DND-41 (cell line): ENCODE results near the gene TTLL11.

Source experiments
- ATAC-seq: fragments of 200-7000 bp; cut with Tn5 transposase; 3 replicates; pipeline ENCODE4 v1.9.1; 2021; ENCODE audit warnings: low read depth; ENCODE audit not compliant: insufficient read depth
- DNase-seq: peaks from one replicate; pipeline ENCODE4 v3.0.0-alpha.2; 2020
- H2AFZ ChIP-seq: 2 replicates; pipeline ENCODE4 v1.6.0; 2012; ENCODE audit warnings: low read depth, low read length
- H3K27ac ChIP-seq: 2 replicates; pipeline ENCODE4 v1.5.1; 2012; ENCODE audit warnings: low read length, inconsistent platforms
- H3K27me3 ChIP-seq: fragments of 200-600 bp; sonication (generic); 2 replicates; pipeline ENCODE4 v1.6.0; 2012; ENCODE audit warnings: low read length, mild to moderate bottlenecking, inconsistent platforms; ENCODE audit not compliant: insufficient read depth, poor library complexity
- H3K36me3 ChIP-seq: 2 replicates; pipeline ENCODE4 v1.5.1; 2012; ENCODE audit warnings: low read length, inconsistent platforms; ENCODE audit not compliant: insufficient read depth
- H3K4me1 ChIP-seq: 2 replicates; pipeline ENCODE4 v1.5.1; 2012; ENCODE audit warnings: mild to moderate bottlenecking, low read length; ENCODE audit not compliant: insufficient read depth
- H3K4me2 ChIP-seq: 2 replicates; pipeline ENCODE4 v1.6.0; 2012; ENCODE audit warnings: mild to moderate bottlenecking, moderate library complexity, low read length, inconsistent platforms; ENCODE audit not compliant: insufficient read depth
- H3K4me3 ChIP-seq, 2 experiments: fragments of 200-600 bp in 1 of 2; shearing (Covaris generic) in 1 of 2; 2 replicates each; pipeline ENCODE4 v1.5.1; 2012 to 2016; ENCODE audit warnings: inconsistent platforms in 2 of 2, low read length in 2 of 2, mild to moderate bottlenecking in 2 of 2, low read depth in 1 of 2, moderate library complexity in 1 of 2
- H3K79me2 ChIP-seq: 2 replicates; pipeline ENCODE4 v1.6.0; 2012; ENCODE audit warnings: low read length, inconsistent platforms; ENCODE audit not compliant: insufficient read depth
- H3K9ac ChIP-seq: 2 replicates; pipeline ENCODE4 v1.6.0; 2012; ENCODE audit warnings: low read depth, mild to moderate bottlenecking, inconsistent platforms, low read length, moderate library complexity
- H3K9me3 ChIP-seq: 2 replicates; pipeline ENCODE4 v1.5.1; 2012; ENCODE audit warnings: low read length, moderate library complexity, mild to moderate bottlenecking, inconsistent platforms; ENCODE audit not compliant: insufficient read depth, severe bottlenecking
- H4K20me1 ChIP-seq: 2 replicates; pipeline ENCODE4 v1.6.0; 2012; ENCODE audit warnings: low read length; ENCODE audit not compliant: insufficient read depth
- EZH2 ChIP-seq: IDR thresholded peaks from 3 replicates; pipeline ENCODE4 v1.6.1; 2012; ENCODE audit warnings: borderline replicate concordance, low read depth, mild to moderate bottlenecking, moderate library complexity, low read length, inconsistent platforms; ENCODE audit not compliant: severe bottlenecking
- TF ChIP-seq, protein P1 (sequence below): IDR thresholded peaks from 2 replicates; pipeline ENCODE4 v1.5.1; 2012; ENCODE audit warnings: borderline replicate concordance, low read length, moderate library complexity, mild to moderate bottlenecking; ENCODE audit not compliant: poor library complexity, severe bottlenecking; ENCODE audit errors: extremely low read depth

The TTLL11 gene

DNA sequence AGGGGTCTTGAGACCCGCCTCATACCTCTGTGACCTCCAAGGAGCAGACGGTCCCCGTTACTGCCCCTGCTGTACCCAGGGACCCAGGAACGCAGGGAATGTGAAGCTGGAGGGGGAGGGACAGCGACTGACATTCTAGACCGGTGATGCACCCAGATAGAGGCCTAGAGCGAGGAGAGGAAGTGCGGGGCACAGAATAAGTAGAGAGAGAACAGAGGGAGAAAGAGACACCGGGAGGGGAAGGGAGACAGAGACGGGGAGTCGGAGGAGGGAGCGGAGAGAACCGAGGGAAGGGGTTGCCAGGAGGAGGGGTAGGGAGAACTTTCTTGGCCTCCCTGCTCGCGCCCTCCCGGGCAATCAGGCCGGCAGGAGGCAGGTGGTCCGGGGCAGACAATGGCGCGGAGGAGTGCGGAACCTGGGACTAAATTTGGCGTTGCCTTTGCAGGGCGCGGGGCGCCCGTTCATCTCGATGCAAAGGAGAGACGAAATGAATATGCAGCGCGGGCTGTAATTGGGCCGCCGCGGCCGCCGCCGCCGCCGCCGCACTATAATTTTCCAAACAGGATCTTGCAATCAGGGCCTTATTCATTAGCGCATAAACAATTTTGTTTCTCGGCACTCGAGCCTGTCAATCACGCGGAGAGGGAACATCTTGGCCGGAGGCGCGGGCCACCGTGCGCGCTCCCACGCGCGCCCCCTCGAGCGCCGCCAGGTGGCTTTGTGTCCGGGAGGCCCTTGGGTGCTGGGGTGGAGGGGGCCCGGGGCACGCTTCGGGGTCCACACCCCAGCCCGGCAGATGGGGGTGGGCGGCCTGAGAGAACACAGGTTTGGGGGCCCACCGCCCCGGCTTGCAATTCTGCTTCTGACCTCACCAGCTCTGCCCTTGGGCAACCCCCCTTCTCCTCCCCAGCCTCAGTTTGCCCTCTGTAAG lies 33.5 kb upstream of the TTLL11 start:
- Histone ChIP-seq H4K20me1 (no peaks in the 10 kb centered on the region; the same call in none of the 2 replicates), H2AFZ (no peak overlapping the region), H3K36me3 (no peaks in the 10 kb centered on the region), H3K9ac (no peak overlapping the region), H3K27me3 (no peaks in the 10 kb centered on the region), H3K4me2 (no peak overlapping the region), H3K27ac (no peak overlapping the region), H3K79me2 (no peaks in the 10 kb centered on the region), H3K4me1 (no peaks in the 10 kb centered on the region), H3K9me3 (no peaks in the 10 kb centered on the region), H3K4me3 (no peak overlapping the region)
- DNase-seq (no peak), ATAC-seq (no peak)
- TF ChIP-seq, protein P1, sequence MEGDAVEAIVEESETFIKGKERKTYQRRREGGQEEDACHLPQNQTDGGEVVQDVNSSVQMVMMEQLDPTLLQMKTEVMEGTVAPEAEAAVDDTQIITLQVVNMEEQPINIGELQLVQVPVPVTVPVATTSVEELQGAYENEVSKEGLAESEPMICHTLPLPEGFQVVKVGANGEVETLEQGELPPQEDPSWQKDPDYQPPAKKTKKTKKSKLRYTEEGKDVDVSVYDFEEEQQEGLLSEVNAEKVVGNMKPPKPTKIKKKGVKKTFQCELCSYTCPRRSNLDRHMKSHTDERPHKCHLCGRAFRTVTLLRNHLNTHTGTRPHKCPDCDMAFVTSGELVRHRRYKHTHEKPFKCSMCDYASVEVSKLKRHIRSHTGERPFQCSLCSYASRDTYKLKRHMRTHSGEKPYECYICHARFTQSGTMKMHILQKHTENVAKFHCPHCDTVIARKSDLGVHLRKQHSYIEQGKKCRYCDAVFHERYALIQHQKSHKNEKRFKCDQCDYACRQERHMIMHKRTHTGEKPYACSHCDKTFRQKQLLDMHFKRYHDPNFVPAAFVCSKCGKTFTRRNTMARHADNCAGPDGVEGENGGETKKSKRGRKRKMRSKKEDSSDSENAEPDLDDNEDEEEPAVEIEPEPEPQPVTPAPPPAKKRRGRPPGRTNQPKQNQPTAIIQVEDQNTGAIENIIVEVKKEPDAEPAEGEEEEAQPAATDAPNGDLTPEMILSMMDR = no peak
- TF ChIP-seq EZH2 = no peak

DNA sequence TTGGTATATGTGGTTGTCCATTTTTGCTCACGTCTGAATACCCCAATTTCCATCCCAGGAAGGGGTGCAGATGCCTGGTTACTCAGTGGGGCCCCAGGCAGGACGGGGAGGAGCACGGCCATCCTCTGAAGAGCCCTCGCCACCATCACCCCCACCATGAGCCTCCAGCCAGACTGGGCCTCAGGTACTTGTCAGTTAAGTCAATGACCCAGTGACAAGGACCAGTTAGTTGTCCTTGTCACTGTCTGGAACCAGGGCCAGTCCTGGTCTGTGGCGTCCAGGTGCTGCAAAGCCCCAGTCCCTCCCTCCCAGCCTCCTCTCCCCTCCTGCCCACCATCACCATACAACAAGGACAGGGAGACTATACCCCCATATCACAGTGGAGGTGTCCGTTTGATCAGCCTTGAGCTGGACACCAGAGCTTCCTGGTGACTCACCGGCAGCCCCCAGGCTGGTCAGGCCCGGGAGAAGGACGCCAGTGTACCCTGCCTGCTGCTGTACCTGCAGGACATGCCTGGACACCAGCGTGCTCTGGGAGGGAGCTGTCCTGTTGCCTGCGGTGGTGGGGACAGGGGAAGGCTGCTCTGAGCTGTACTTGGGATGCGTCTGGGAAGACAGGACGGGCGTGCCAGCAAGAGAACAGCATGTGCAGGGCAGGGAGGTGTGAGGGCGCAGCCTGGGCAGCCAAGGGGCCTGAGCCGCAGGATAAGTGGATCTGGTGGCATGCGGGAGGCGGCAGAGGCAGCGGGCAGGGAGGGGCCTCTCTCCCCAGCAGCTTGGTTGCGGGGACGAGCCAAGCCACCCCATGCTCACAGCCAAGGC lies 32.6 kb upstream of the TTLL11 start:
- DNase-seq (no peak), ATAC-seq (no peak)
- no peak overlapping the region for H3K9ac ChIP-seq
- H3K36me3 ChIP-seq = no peaks in the 10 kb centered on the region
- H3K4me3 ChIP-seq = no peak overlapping the region
- no peaks in the 10 kb centered on the region for H3K9me3 ChIP-seq
- no peak overlapping the region for H3K27ac ChIP-seq
- no peaks in the 10 kb centered on the region for H3K79me2 ChIP-seq
- no peak for TF ChIP-seq EZH2
- TF ChIP-seq, protein P1 = no peak
- no peak overlapping the region for H2AFZ ChIP-seq
- no peak overlapping the region for H3K4me2 ChIP-seq
- no peaks in the 10 kb centered on the region for H3K4me1 ChIP-seq
- no peaks in the 10 kb centered on the region for H3K27me3 ChIP-seq
- no peaks in the 10 kb centered on the region; the same call in none of the 2 replicates for H4K20me1 ChIP-seq

DNA sequence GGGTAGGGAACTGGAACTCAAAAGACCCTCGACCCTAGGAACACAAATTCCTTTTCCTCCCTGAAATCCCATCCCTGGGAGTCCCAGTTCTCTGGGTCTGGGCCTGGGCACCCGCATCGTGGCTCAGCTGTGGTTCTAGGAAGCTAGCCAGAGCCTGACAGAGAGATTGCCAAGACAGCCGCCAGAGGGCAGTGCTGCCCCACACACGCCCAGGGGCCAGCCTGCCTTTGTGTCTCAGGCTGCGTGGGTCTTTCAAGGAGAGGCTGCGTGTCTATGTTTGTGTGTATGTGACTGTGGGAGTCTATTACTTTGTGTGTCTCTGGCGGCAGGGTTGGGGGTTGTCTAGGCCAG lies 32.0 kb upstream of the TTLL11 start:
- DNase-seq = peak; percentile 70
- H3K9me3 ChIP-seq = no peaks in the 10 kb centered on the region
- no peaks in the 10 kb centered on the region; the same call in none of the 2 replicates for H4K20me1 ChIP-seq
- H3K9ac ChIP-seq = no peak overlapping the region
- no peak overlapping the region for H3K4me3 ChIP-seq
- ATAC-seq = peak; percentile 89
- no peaks in the 10 kb centered on the region for H3K79me2 ChIP-seq
- no peak overlapping the region for H3K4me2 ChIP-seq
- no peaks in the 10 kb centered on the region for H3K36me3 ChIP-seq
- H3K27ac ChIP-seq = no peak overlapping the region
- H3K4me1 ChIP-seq = no peaks in the 10 kb centered on the region
- no peaks in the 10 kb centered on the region for H3K27me3 ChIP-seq
- no peak overlapping the region for H2AFZ ChIP-seq
- TF ChIP-seq EZH2 = no peak
- TF ChIP-seq, protein P1 = peak; percentile 91
